GM19395 (cell line): ENCODE results near the gene PKNOX2.

ENCODE experiments used
- ATAC-seq: cut with Tn5 transposase; IDR thresholded peaks from one replicate; pipeline ENCODE4 v1.9.1; 2021; ENCODE audit warnings: mild to moderate bottlenecking, moderate library complexity; ENCODE audit not compliant: unreplicated experiment

PKNOX2 gene

GRCh38 chr11:125229916-125230315 is 65.4 kb downstream of the PKNOX2 start:
- no peak for ATAC-seq

- ATAC-seq, result no peak
Observed at GRCh38 chr11:125233116-125233515, 68.6 kb downstream of the PKNOX2 start.

GRCh38 chr11:125233736-125234275 is 69.3 kb downstream of the PKNOX2 start:
- ATAC-seq, result no peak

GRCh38 chr11:125235071-125235471 is 70.5 kb downstream of the PKNOX2 start:
- no peak for ATAC-seq

- no peak for ATAC-seq
Observed at GRCh38 chr11:125236072-125236825, 71.7 kb downstream of the PKNOX2 start.

- ATAC-seq, result no peak
Observed at GRCh38 chr11:125239585-125240560, 75.3 kb downstream of the PKNOX2 start.

- no peak for ATAC-seq
Observed at GRCh38 chr11:125241104-125241503, 76.6 kb downstream of the PKNOX2 start.

- no peak for ATAC-seq
Observed at GRCh38 chr11:125242141-125242775, 77.7 kb downstream of the PKNOX2 start.

- no peak for ATAC-seq
Observed at GRCh38 chr11:125244166-125244565, 79.6 kb downstream of the PKNOX2 start.

GRCh38 chr11:125245299-125245698 is 80.7 kb downstream of the PKNOX2 start:
- ATAC-seq, result no peak

GRCh38 chr11:125247431-125247830 is 82.9 kb downstream of the PKNOX2 start:
- ATAC-seq, result no peak

GRCh38 chr11:125250318-125251213 is 86.0 kb downstream of the PKNOX2 start:
- ATAC-seq, result no peak

GRCh38 chr11:125251214-125251545 is 86.6 kb downstream of the PKNOX2 start:
- ATAC-seq, result no peak

GRCh38 chr11:125251956-125252355 is 87.4 kb downstream of the PKNOX2 start:
- ATAC-seq, result no peak

GRCh38 chr11:125253289-125253688 is 88.7 kb downstream of the PKNOX2 start:
- no peak for ATAC-seq

- ATAC-seq, result no peak
Observed at GRCh38 chr11:125253795-125254525, 89.4 kb downstream of the PKNOX2 start.

- ATAC-seq, result no peak
Observed at GRCh38 chr11:125256541-125257189, 92.1 kb downstream of the PKNOX2 start.

GRCh38 chr11:125257190-125257579 is 92.6 kb downstream of the PKNOX2 start:
- ATAC-seq, result no peak

GRCh38 chr11:125257751-125258150 is 93.2 kb downstream of the PKNOX2 start:
- no peak for ATAC-seq
